ACC112 (cell line): ENCODE data around the gene COL1A1.

Source experiments
- H2AFZ ChIP-seq: fragments of 200-600 bp; sonication (generic); one replicate; pipeline ENCODE4 v1.6.0; 2017; ENCODE audit warnings: antibody characterized with exemption, low read length; ENCODE audit not compliant: unreplicated experiment
- H3K27ac ChIP-seq: fragments of 200-600 bp; sonication (generic); 2 replicates; pipeline ENCODE4 v1.5.1; 2014; ENCODE audit warnings: low read depth, mild to moderate bottlenecking, antibody characterized with exemption, low read length, moderate library complexity
- H3K27me3 ChIP-seq: fragments of 200-600 bp; sonication (generic); 2 replicates; pipeline ENCODE4 v1.6.1; 2014; ENCODE audit warnings: mild to moderate bottlenecking, antibody characterized with exemption, low read length, moderate library complexity, mixed read lengths; ENCODE audit not compliant: insufficient read depth
- H3K36me3 ChIP-seq: fragments of 200-600 bp; sonication (generic); 2 replicates; pipeline ENCODE4 v1.6.1; 2016; ENCODE audit warnings: mild to moderate bottlenecking, antibody characterized with exemption, low read length, moderate library complexity, mixed read lengths; ENCODE audit not compliant: insufficient read depth
- H3K4me1 ChIP-seq: fragments of 200-600 bp; sonication (generic); one replicate; pipeline ENCODE4 v1.6.1; 2016; ENCODE audit warnings: low read length, mixed read lengths; ENCODE audit not compliant: insufficient read depth, unreplicated experiment, control insufficient read depth
- H3K4me3 ChIP-seq: fragments of 200-600 bp; sonication (generic); 2 replicates; pipeline ENCODE4 v1.5.1; 2014; ENCODE audit warnings: mild to moderate bottlenecking, low read depth, low read length
- H3K79me2 ChIP-seq: fragments of 200-600 bp; sonication (generic); one replicate; pipeline ENCODE4 v1.6.0; 2016; ENCODE audit warnings: low read length; ENCODE audit not compliant: control insufficient read depth, unreplicated experiment, insufficient read depth

The COL1A1 gene

GRCh38 chr17:50184611-50185398 lies 16.6 kb downstream of the COL1A1 start:
- peak overlapping the region; percentile 92 for H3K27ac ChIP-seq

GRCh38 chr17:50184064-50184463 lies 17.4 kb downstream of the COL1A1 start:
- H2AFZ ChIP-seq, result no peak overlapping the region
- H3K27ac ChIP-seq, result peak overlapping the region; percentile 92
- H3K36me3 ChIP-seq, result peaks cover 13% of the 10 kb centered on the region; the same call in 1 of the 2 replicates
- no peak overlapping the region for H3K4me3 ChIP-seq
- H3K27me3 ChIP-seq, result no peaks in the 10 kb centered on the region
- H3K79me2 ChIP-seq, result peaks cover 3% of the 10 kb centered on the region
- peaks cover 43% of the 10 kb centered on the region for H3K4me1 ChIP-seq

More at GRCh38 chr17:50184611-50185398, 16.6 kb downstream of the COL1A1 start:
- peaks cover 3% of the 10 kb centered on the region for H3K79me2 ChIP-seq
- H3K4me3 ChIP-seq, result no peak overlapping the region
- H3K36me3 ChIP-seq, result peaks cover 20% of the 10 kb centered on the region; the same call in 1 of the 2 replicates
- peaks cover 50% of the 10 kb centered on the region for H3K4me1 ChIP-seq
- no peaks in the 10 kb centered on the region for H3K27me3 ChIP-seq
- H2AFZ ChIP-seq, result no peak overlapping the region

- Histone ChIP-seq H3K27ac (peak overlapping the region; percentile 92), H3K27me3 (no peaks in the 10 kb centered on the region), H2AFZ (no peak overlapping the region), H3K4me3 (no peak overlapping the region), H3K36me3 (peaks cover 9% of the 10 kb centered on the region; the same call in 1 of the 2 replicates), H3K79me2 (peaks cover 3% of the 10 kb centered on the region), H3K4me1 (peaks cover 44% of the 10 kb centered on the region)
These were observed 17.9 kb downstream of the COL1A1 start for GRCh38 chr17:50183421-50183994.

- no peak overlapping the region for H3K4me3 ChIP-seq
- H3K79me2 ChIP-seq, result peaks cover 3% of the 10 kb centered on the region
- no peak overlapping the region for H2AFZ ChIP-seq
- H3K36me3 ChIP-seq, result peaks cover 9% of the 10 kb centered on the region; the same call in 1 of the 2 replicates
- no peaks in the 10 kb centered on the region for H3K27me3 ChIP-seq
- H3K27ac ChIP-seq, result peak overlapping the region; percentile 92
- H3K4me1 ChIP-seq, result peaks cover 41% of the 10 kb centered on the region
These were observed 18.5 kb downstream of the COL1A1 start for GRCh38 chr17:50182783-50183420.

GRCh38 chr17:50181591-50182560 lies 19.6 kb downstream of the COL1A1 start:
- Histone ChIP-seq H3K27me3 (no peaks in the 10 kb centered on the region), H3K36me3 (peaks cover 9% of the 10 kb centered on the region; the same call in 1 of the 2 replicates), H2AFZ (no peak overlapping the region), H3K79me2 (peaks cover 3% of the 10 kb centered on the region), H3K27ac (peak overlapping the region; percentile 92), H3K4me3 (no peak overlapping the region), H3K4me1 (peaks cover 41% of the 10 kb centered on the region)

- peaks cover 38% of the 10 kb centered on the region for H3K4me1 ChIP-seq
- peaks cover 1% of the 10 kb centered on the region; the same call in 1 of the 2 replicates for H3K36me3 ChIP-seq
- H3K4me3 ChIP-seq, result no peak overlapping the region
- H2AFZ ChIP-seq, result no peak overlapping the region
- H3K79me2 ChIP-seq, result no peaks in the 10 kb centered on the region
- no peaks in the 10 kb centered on the region for H3K27me3 ChIP-seq
- H3K27ac ChIP-seq, result peak overlapping the region; percentile 92; the same call in 1 of the 2 replicates
These were observed 20.3 kb downstream of the COL1A1 start for GRCh38 chr17:50181144-50181543.

GRCh38 chr17:50180620-50181019 lies 20.8 kb downstream of the COL1A1 start:
- H3K27me3 ChIP-seq, result no peaks in the 10 kb centered on the region
- no peaks in the 10 kb centered on the region for H3K36me3 ChIP-seq
- no peak overlapping the region for H3K4me3 ChIP-seq
- H3K79me2 ChIP-seq, result no peaks in the 10 kb centered on the region
- H2AFZ ChIP-seq, result no peak overlapping the region
- H3K27ac ChIP-seq, result peak overlapping the region; percentile 92; the same call in 1 of the 2 replicates
- peaks cover 38% of the 10 kb centered on the region for H3K4me1 ChIP-seq

GRCh38 chr17:50180111-50180510 lies 21.3 kb downstream of the COL1A1 start:
- no peaks in the 10 kb centered on the region for H3K27me3 ChIP-seq
- H3K36me3 ChIP-seq, result no peaks in the 10 kb centered on the region
- no peaks in the 10 kb centered on the region for H3K79me2 ChIP-seq
- H3K4me3 ChIP-seq, result no peak overlapping the region
- no peak overlapping the region for H2AFZ ChIP-seq
- H3K4me1 ChIP-seq, result peaks cover 33% of the 10 kb centered on the region
- peak overlapping the region; percentile 92 for H3K27ac ChIP-seq

- Histone ChIP-seq H3K27ac (peak overlapping the region; percentile 92), H3K4me3 (no peak overlapping the region), H2AFZ (no peak overlapping the region), H3K27me3 (no peaks in the 10 kb centered on the region), H3K4me1 (peaks cover 38% of the 10 kb centered on the region), H3K79me2 (no peaks in the 10 kb centered on the region), H3K36me3 (no peaks in the 10 kb centered on the region)
These were observed 23.2 kb downstream of the COL1A1 start for GRCh38 chr17:50177983-50178834.
